Measurements from ENCODE around the gene MRPL11. TPM values are rescaled to one million over a fixed set of nuclear protein-coding genes. Genes with fewer than 3 reads are reported as not detected.

The MRPL11 gene
- polyA plus RNA-seq, 1 of the 3 experiments (the other 2 are of a cell fraction): 45.6 TPM

GRCh38 chr11:66467756-66468155, 29.1 kb upstream of the MRPL11 start:
- TF ChIP-seq EP300 (IDR thresholded peaks at IDR 0.05; ENCODE audit: borderline replicate concordance in 1 of 2, low read depth in 1 of 2, low read length in 1 of 2): no peak
- TF ChIP-seq TAF1 (IDR thresholded peaks at IDR 0.05; ENCODE audit: borderline replicate concordance, low read depth, low read length): no peak
- TF ChIP-seq POLR2AphosphoS5 (IDR thresholded peaks at IDR 0.05; ENCODE audit: low read depth, low read length): no peak
- TF ChIP-seq, protein P1, sequence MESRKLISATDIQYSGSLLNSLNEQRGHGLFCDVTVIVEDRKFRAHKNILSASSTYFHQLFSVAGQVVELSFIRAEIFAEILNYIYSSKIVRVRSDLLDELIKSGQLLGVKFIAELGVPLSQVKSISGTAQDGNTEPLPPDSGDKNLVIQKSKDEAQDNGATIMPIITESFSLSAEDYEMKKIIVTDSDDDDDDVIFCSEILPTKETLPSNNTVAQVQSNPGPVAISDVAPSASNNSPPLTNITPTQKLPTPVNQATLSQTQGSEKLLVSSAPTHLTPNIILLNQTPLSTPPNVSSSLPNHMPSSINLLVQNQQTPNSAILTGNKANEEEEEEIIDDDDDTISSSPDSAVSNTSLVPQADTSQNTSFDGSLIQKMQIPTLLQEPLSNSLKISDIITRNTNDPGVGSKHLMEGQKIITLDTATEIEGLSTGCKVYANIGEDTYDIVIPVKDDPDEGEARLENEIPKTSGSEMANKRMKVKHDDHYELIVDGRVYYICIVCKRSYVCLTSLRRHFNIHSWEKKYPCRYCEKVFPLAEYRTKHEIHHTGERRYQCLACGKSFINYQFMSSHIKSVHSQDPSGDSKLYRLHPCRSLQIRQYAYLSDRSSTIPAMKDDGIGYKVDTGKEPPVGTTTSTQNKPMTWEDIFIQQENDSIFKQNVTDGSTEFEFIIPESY (IDR thresholded peaks at IDR 0.05; ENCODE audit: borderline replicate concordance, low read depth): no peak
- no peak for TF ChIP-seq TCF12 (IDR thresholded peaks at IDR 0.05)
- TF ChIP-seq FOXM1 (IDR thresholded peaks at IDR 0.05; ENCODE audit: low read depth): no peak
- TF ChIP-seq EZH2phosphoT487 (IDR thresholded peaks at IDR 0.05; ENCODE audit: borderline replicate concordance, low read depth): no peak
- TF ChIP-seq RFX5 (IDR thresholded peaks at IDR 0.05; ENCODE audit: low read length): no peak
- TF ChIP-seq, protein P2, sequence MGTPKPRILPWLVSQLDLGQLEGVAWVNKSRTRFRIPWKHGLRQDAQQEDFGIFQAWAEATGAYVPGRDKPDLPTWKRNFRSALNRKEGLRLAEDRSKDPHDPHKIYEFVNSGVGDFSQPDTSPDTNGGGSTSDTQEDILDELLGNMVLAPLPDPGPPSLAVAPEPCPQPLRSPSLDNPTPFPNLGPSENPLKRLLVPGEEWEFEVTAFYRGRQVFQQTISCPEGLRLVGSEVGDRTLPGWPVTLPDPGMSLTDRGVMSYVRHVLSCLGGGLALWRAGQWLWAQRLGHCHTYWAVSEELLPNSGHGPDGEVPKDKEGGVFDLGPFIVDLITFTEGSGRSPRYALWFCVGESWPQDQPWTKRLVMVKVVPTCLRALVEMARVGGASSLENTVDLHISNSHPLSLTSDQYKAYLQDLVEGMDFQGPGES (IDR thresholded peaks at IDR 0.05; ENCODE audit: low read depth, low read length): no peak
- TF ChIP-seq FOSL2 (IDR thresholded peaks at IDR 0.05; ENCODE audit: borderline replicate concordance, low read depth): no peak
- TF ChIP-seq REST (IDR thresholded peaks at IDR 0.05; ENCODE audit: low read depth, low read length): no peak
- TF ChIP-seq, protein P3, sequence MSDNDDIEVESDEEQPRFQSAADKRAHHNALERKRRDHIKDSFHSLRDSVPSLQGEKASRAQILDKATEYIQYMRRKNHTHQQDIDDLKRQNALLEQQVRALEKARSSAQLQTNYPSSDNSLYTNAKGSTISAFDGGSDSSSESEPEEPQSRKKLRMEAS (IDR thresholded peaks at IDR 0.05; ENCODE audit: low read depth): no peak
- TF ChIP-seq CHD2 (IDR thresholded peaks at IDR 0.05; ENCODE audit: low read length, partially characterized antibody): no peak
- TF ChIP-seq, protein P4, sequence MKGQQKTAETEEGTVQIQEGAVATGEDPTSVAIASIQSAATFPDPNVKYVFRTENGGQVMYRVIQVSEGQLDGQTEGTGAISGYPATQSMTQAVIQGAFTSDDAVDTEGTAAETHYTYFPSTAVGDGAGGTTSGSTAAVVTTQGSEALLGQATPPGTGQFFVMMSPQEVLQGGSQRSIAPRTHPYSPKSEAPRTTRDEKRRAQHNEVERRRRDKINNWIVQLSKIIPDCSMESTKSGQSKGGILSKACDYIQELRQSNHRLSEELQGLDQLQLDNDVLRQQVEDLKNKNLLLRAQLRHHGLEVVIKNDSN (IDR thresholded peaks at IDR 0.05; ENCODE audit: borderline replicate concordance, low read depth): no peak
- TF ChIP-seq, protein P5, sequence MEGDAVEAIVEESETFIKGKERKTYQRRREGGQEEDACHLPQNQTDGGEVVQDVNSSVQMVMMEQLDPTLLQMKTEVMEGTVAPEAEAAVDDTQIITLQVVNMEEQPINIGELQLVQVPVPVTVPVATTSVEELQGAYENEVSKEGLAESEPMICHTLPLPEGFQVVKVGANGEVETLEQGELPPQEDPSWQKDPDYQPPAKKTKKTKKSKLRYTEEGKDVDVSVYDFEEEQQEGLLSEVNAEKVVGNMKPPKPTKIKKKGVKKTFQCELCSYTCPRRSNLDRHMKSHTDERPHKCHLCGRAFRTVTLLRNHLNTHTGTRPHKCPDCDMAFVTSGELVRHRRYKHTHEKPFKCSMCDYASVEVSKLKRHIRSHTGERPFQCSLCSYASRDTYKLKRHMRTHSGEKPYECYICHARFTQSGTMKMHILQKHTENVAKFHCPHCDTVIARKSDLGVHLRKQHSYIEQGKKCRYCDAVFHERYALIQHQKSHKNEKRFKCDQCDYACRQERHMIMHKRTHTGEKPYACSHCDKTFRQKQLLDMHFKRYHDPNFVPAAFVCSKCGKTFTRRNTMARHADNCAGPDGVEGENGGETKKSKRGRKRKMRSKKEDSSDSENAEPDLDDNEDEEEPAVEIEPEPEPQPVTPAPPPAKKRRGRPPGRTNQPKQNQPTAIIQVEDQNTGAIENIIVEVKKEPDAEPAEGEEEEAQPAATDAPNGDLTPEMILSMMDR (IDR thresholded peaks at IDR 0.05): no peak
- TF ChIP-seq RAD21 (IDR thresholded peaks at IDR 0.05; ENCODE audit: low read length): no peak
- TF ChIP-seq NRF1 (IDR thresholded peaks at IDR 0.05; ENCODE audit: low read depth, low read length): no peak
- no peak for TF ChIP-seq RCOR1 (IDR thresholded peaks at IDR 0.05; ENCODE audit: low read length)
- Histone ChIP-seq H3F3A (replicated peaks; ENCODE audit: insufficient read depth) (no peaks in the 10 kb centered on the region), H3K27me3 (ENCODE audit: insufficient read depth) (no peaks in the 10 kb centered on the region), H2AFZ (ENCODE audit: low read depth) (no peak overlapping the region), H3K9me3 (no peaks in the 10 kb centered on the region), H3K4me3 (ENCODE audit: low read depth in 2 of 2, low read length in 1 of 2) (peak overlapping the region; percentile 76), H3K4me1 (ENCODE audit: control insufficient read depth in 1 of 2, insufficient read depth in 2 of 2, low read depth in 1 of 2, low read length in 1 of 2) (peaks cover 5 to 18% of the 10 kb centered on the region in 2 experiments; a peak in 3 of 4 replicates), H4K20me1 (ENCODE audit: insufficient read depth) (no peaks in the 10 kb centered on the region), H3K36me3 (replicated peaks in 1 of 2; ENCODE audit: control insufficient read depth in 1 of 2, insufficient read depth in 2 of 2, low read length in 1 of 2) (peaks cover 0 to 5% of the 10 kb centered on the region in 2 experiments), H3K9ac (peak overlapping the region; percentile 86), H3K4me2 (peak overlapping the region; percentile 99), H3K27ac (ENCODE audit: low read depth in 2 of 2, low read length in 1 of 2) (no peak overlapping the region; a peak in 1 of 4 replicates), H3K79me2 (ENCODE audit: insufficient read depth) (peaks cover 8% of the 10 kb centered on the region; the same call in 1 of the 2 replicates), H3K9me2 (no peaks in the 10 kb centered on the region)
- 71% methylated on average over 4 of the region's 6 CpGs for WGBS (ENCODE audit: low lambda C conversion rate)
- peak; percentile 54 for DNase-seq
- ChIA-PET CTCF (interaction anchor here (0.9 to 4.5 kb wide), 5 partner anchors 11 to 210 kb away, joined by 3 to 32 read pairs (median 20); partner anchors contain the start of genes DPP3 and MRPL11), POLR2A (interaction anchor here (2.7 kb wide), 1 partner anchor 12 kb away, joined by 14 read pairs; the partner anchor contains the start of gene DPP3)

Data from SK-N-SH (cell line).